ENCODE measurements around the gene BDKRB2.

BDKRB2 gene

GRCh38 chr14:96198430-96199130 lies 6.1 kb upstream of the BDKRB2 start:
- DNase-seq (ENCODE audit: low read depth): no peak

GRCh38 chr14:96201157-96201556 lies 3.5 kb upstream of the BDKRB2 start:
- DNase-seq (ENCODE audit: low read depth): no peak

GRCh38 chr14:96201965-96202364 lies 2.7 kb upstream of the BDKRB2 start:
- no peak for DNase-seq (ENCODE audit: low read depth)

GRCh38 chr14:96202441-96203094 lies 2.1 kb upstream of the BDKRB2 start:
- no peak for DNase-seq (ENCODE audit: low read depth)

- no peak for DNase-seq (ENCODE audit: low read depth)
Measured at GRCh38 chr14:96203116-96203515, 1.5 kb upstream of the BDKRB2 start.

- DNase-seq (ENCODE audit: low read depth): no peak
Measured at GRCh38 chr14:96203635-96204034, 1.0 kb upstream of the BDKRB2 start.

GRCh38 chr14:96205059-96205977 lies 679 bp downstream of the BDKRB2 start:
- DNase-seq (ENCODE audit: low read depth): no peak

- DNase-seq (ENCODE audit: low read depth): no peak
Measured at GRCh38 chr14:96205978-96206360, 1.3 kb downstream of the BDKRB2 start.

GRCh38 chr14:96206461-96206860 lies 1.8 kb downstream of the BDKRB2 start:
- DNase-seq (ENCODE audit: low read depth): no peak

GRCh38 chr14:96207686-96208085 lies 3.0 kb downstream of the BDKRB2 start:
- no peak for DNase-seq (ENCODE audit: low read depth)

GRCh38 chr14:96208739-96209138 lies 4.1 kb downstream of the BDKRB2 start:
- DNase-seq (ENCODE audit: low read depth): no peak

- no peak for DNase-seq (ENCODE audit: low read depth)
Measured at GRCh38 chr14:96212140-96212539, 7.5 kb downstream of the BDKRB2 start.

- DNase-seq (ENCODE audit: low read depth): no peak
Measured at GRCh38 chr14:96212896-96213295, 8.3 kb downstream of the BDKRB2 start.

GRCh38 chr14:96213871-96214465 lies 9.3 kb downstream of the BDKRB2 start:
- no peak for DNase-seq (ENCODE audit: low read depth)

- DNase-seq (ENCODE audit: low read depth): no peak
Measured at GRCh38 chr14:96214793-96215192, 10.2 kb downstream of the BDKRB2 start.

- DNase-seq (ENCODE audit: low read depth): no peak
Measured at GRCh38 chr14:96215452-96216244, 11.0 kb downstream of the BDKRB2 start.

- no peak for DNase-seq (ENCODE audit: low read depth)
Measured at GRCh38 chr14:96216627-96217026, 12.0 kb downstream of the BDKRB2 start.

- no peak for DNase-seq (ENCODE audit: low read depth)
Measured at GRCh38 chr14:96217376-96217913, 12.8 kb downstream of the BDKRB2 start.

GRCh38 chr14:96221109-96221650 lies 16.5 kb downstream of the BDKRB2 start:
- no peak for DNase-seq (ENCODE audit: low read depth)

- DNase-seq (ENCODE audit: low read depth): no peak
Measured at GRCh38 chr14:96221841-96222240, 17.2 kb downstream of the BDKRB2 start.

- no peak for DNase-seq (ENCODE audit: low read depth)
Measured at GRCh38 chr14:96224480-96225096, 19.9 kb downstream of the BDKRB2 start.

All from stromal cell of bone marrow (primary cell).